WERI-Rb-1 (cell line): Measurements from ENCODE around the gene TMC8.

ENCODE experiments used
- DNase-seq: peaks from one replicate; pipeline ENCODE4 v3.0.0-alpha.2; 2020
- H3K27ac ChIP-seq: fragments of 250-450 bp; sonication (Bioruptor Pico); 2 replicates; pipeline ENCODE4 v1.5.1; 2020; ENCODE audit warnings: mild to moderate bottlenecking, moderate library complexity
- H3K27me3 ChIP-seq: fragments of 250-450 bp; sonication (Bioruptor Pico); 2 replicates; pipeline ENCODE4 v1.5.1; 2021; ENCODE audit warnings: mild to moderate bottlenecking, low read depth, moderate library complexity; ENCODE audit not compliant: insufficient read depth, severe bottlenecking
- H3K36me3 ChIP-seq: fragments of 250-450 bp; sonication (Bioruptor Pico); 2 replicates; pipeline ENCODE4 v1.5.1; 2020; ENCODE audit warnings: mild to moderate bottlenecking, moderate library complexity
- H3K4me3 ChIP-seq: 2 replicates; pipeline ENCODE4 v1.5.1; 2011; ENCODE audit warnings: low read depth, mild to moderate bottlenecking, control low read depth, low read length
- H3K9me3 ChIP-seq: fragments of 250-450 bp; sonication (Bioruptor Pico); 2 replicates; pipeline ENCODE4 v1.5.1; 2021; ENCODE audit warnings: mild to moderate bottlenecking, moderate library complexity; ENCODE audit not compliant: severe bottlenecking
- TF ChIP-seq, protein P1 (sequence below): IDR thresholded peaks from 2 replicates; pipeline ENCODE4 v1.5.1; 2011; ENCODE audit warnings: low read depth, mild to moderate bottlenecking, control low read depth, inconsistent platforms, low read length

Gene TMC8

DNA sequence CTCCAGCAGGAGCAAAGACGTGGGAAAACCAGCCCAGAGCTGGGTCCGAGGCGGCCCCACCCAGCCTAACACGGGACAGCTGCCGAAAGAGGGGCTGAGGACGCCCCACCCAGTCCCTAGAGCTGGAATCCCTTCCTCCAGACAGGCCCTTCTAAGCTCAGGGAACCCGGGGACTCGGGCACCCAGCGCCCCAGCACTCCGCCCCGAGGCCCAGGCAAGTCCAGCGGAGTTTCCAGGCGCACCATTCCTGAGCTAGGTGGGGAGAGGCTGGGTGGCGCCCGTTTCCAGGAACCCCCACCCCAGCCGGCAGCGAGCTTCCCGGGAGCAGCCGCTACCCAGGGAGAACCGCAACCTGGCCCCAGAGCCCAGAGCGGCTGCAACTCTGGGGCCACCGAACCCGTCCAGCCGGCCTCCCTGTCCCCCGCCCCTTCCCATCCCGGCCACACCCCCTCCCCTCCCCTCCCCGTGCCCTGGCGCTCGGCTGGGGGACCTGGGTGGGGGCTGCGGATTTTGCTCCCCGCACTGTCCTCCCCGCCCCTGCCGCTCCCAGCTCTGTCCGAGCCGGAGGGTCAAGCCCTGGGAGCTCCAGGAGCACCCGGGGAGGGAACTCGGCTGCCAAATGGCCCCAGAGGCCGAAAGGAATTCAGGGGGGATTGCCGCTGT, 2.6 kb upstream of the TMC8 start:
- Histone ChIP-seq H3K36me3 (peaks cover 3% of the 10 kb centered on the region; the same call in 1 of the 2 replicates), H3K27ac (peak overlapping the region; percentile 50), H3K4me3 (peak overlapping the region; percentile 94), H3K27me3 (peaks cover 2% of the 10 kb centered on the region), H3K9me3 (no peaks in the 10 kb centered on the region)
- DNase-seq, result peak; percentile 68
- TF ChIP-seq, protein P1, sequence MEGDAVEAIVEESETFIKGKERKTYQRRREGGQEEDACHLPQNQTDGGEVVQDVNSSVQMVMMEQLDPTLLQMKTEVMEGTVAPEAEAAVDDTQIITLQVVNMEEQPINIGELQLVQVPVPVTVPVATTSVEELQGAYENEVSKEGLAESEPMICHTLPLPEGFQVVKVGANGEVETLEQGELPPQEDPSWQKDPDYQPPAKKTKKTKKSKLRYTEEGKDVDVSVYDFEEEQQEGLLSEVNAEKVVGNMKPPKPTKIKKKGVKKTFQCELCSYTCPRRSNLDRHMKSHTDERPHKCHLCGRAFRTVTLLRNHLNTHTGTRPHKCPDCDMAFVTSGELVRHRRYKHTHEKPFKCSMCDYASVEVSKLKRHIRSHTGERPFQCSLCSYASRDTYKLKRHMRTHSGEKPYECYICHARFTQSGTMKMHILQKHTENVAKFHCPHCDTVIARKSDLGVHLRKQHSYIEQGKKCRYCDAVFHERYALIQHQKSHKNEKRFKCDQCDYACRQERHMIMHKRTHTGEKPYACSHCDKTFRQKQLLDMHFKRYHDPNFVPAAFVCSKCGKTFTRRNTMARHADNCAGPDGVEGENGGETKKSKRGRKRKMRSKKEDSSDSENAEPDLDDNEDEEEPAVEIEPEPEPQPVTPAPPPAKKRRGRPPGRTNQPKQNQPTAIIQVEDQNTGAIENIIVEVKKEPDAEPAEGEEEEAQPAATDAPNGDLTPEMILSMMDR, result no peak

DNA sequence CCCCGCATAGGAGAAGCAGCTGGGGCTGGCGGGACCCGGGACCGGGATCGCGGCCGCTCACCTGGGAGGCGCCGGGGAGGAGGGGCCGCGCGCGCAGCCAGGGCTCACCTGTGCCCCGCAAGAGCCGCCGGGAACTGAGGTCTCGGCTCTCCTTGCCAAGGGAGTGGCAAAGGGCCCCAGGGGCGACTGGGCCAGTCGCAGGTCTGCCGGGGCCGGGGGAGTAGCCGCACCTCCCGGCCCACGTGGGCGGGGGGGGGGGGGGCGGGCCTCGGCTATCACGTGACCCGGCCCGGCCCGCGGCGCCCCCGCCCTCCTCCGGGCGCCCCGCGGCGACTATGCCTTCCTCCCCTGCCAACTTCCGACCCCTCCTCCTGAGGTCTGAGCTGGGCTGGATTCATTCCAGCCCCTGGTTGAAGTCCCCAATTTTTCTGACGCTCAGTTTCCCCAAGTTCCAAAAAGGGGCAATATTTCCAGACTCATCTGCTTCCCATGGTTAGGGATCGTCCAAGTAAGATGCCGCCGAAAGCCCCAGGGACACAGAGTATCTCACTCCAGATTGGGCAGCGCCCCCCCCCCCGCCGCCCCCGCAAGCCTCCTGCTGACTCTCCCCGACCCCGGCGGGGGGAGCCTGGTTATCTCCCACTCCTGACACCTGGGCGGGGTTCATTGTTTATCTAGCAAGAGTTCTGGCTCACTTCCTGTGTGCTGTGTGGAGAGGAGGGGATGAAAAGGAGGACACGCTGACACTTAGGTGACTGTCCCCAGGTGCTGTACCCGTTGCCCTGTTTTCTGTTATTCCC, 1.8 kb upstream of the TMC8 start, which contains the start of gene TMC6:
Gene TMC6 (minus strand): TSS at position 205 of the 800 bp plus-strand sequence. CDS start 1,923 bp downstream, outside the sequence.
- TF ChIP-seq, protein P1, result no peak
- peaks cover 2% of the 10 kb centered on the region for H3K27me3 ChIP-seq
- DNase-seq, result peak; percentile 80
- no peaks in the 10 kb centered on the region for H3K36me3 ChIP-seq
- peak within 1 kb of the TSS; percentile 94 for H3K4me3 ChIP-seq
- H3K9me3 ChIP-seq, result no peaks in the 10 kb centered on the region
- H3K27ac ChIP-seq, result peak within 1 kb of the TSS; percentile 50

DNA sequence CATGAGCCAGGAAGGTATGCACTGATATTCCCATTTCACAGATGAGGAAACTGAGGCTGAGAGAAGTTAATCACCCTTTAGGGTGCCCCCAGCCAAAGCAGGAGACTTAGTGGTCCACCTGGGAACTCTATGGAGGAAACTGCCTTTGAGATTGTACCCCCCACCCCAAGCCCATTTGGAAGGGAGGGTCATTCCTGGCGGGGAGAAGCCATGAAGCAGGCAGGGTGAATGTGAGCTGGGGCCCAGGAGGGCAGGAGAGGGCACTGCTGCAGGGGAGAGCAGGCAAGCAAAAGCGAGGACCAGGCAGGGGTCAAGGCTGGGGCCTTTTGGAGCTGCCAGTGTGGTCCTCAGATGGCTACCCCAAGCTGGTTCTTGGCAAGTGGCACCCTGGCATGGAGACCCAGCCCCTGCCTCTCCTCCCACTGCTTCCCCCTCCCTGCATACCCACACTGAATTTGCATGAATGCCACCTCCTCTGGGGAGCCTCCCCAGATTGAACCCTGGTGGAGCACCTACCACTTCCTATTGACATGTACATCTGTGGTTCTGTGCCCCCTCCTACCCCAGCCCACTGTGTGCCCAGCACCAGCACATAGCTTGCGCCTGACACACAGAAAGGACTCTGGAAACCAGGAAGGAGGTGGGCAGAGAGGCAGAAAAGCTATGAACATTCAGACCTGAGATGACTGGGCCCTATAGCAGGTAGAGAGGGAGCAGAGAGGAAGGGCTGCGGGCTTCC, 1.1 kb upstream of the TMC8 start:
- peaks cover 2% of the 10 kb centered on the region for H3K27me3 ChIP-seq
- H3K4me3 ChIP-seq, result peak overlapping the region; percentile 94
- H3K9me3 ChIP-seq, result no peaks in the 10 kb centered on the region
- no peak for DNase-seq
- TF ChIP-seq, protein P1, result no peak
- H3K27ac ChIP-seq, result no peak overlapping the region
- no peaks in the 10 kb centered on the region for H3K36me3 ChIP-seq

DNA sequence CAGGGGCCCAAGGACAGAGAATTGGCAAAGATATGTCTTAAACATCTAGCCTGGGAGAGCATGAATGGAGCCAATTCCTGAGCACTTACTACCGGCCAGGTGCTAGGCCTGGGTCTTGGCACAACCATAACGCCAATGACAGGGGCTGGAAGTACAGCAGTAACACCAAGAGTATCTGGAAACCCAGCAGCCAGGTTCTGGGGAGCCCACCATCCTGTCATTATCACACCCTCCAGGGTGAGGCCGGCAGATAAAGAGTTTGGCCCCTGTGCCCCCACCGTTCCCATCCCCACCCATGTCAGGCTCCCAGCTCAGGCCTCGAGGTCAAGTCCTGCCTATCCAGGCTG, 508 bp upstream of the TMC8 start:
- no peak overlapping the region for H3K4me3 ChIP-seq
- no peaks in the 10 kb centered on the region for H3K9me3 ChIP-seq
- DNase-seq, result no peak
- no peak overlapping the region for H3K27ac ChIP-seq
- no peaks in the 10 kb centered on the region for H3K36me3 ChIP-seq
- TF ChIP-seq, protein P1, result no peak
- H3K27me3 ChIP-seq, result peaks cover 2% of the 10 kb centered on the region

DNA sequence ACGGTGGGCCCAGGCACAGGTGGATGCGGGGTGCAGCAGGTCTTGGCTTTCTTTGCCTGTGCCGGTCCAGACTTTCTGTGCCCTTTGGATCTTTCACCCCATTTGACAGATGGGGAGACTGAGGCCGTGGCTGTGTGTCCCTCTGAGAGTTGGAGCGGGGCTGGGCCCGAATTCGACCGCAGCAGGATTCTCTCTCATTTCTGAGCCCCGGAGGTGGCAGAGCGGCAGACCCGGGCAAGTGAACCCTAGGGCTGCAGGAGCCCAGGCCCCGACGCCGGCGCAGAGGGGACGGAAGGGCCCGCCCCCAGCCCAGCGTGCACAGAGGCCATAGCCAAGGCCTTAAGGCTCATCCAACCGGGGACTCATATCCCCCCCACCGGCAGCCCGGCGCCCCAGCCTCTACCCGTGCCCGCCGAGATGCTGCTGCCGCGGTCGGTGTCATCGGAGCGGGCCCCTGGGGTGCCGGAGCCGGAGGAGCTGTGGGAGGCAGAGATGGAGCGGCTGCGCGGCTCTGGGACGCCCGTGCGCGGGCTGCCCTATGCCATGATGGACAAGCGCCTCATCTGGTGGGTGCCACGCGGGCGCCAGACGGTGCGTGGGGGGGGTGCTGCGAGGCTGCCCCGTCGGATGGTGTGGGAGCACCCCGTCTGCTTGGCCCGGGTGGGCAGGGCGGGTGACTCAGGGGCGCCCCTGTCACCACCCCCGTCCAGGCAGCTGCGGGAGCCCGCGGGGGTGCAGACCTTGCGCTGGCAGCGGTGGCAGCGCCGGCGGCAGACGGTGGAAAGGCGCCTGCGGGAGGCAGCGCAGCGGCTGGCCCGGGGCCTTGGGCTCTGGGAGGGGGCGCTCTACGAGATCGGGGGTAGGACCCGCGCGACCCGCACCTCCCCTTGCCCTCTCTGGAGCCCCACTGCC, 857 bp downstream of the TMC8 start:
- DNase-seq, result no peak
- TF ChIP-seq, protein P1, result no peak
- Histone ChIP-seq H3K27me3 (peaks cover 2% of the 10 kb centered on the region), H3K36me3 (no peaks in the 10 kb centered on the region), H3K4me3 (no peak overlapping the region), H3K27ac (no peak overlapping the region), H3K9me3 (no peaks in the 10 kb centered on the region)
